ENCODE measurements around the gene CACNA2D1.

The CACNA2D1 gene

GRCh38 chr7:82330706-82331215, 112.8 kb downstream of the CACNA2D1 start:
- TF ChIP-seq POLR2AphosphoS5 (IDR thresholded peaks at IDR 0.05; ENCODE audit: low read depth, low read length), result no peak
- no peak for TF ChIP-seq FOXP2 (optimal IDR thresholded peaks at IDR 0.05; ENCODE audit: borderline replicate concordance, extremely low read depth, extremely low read length, insufficient read depth)
- no peak for TF ChIP-seq TAF1 (IDR thresholded peaks at IDR 0.05; ENCODE audit: borderline replicate concordance, insufficient read depth, low read length)
- TF ChIP-seq, protein P1, sequence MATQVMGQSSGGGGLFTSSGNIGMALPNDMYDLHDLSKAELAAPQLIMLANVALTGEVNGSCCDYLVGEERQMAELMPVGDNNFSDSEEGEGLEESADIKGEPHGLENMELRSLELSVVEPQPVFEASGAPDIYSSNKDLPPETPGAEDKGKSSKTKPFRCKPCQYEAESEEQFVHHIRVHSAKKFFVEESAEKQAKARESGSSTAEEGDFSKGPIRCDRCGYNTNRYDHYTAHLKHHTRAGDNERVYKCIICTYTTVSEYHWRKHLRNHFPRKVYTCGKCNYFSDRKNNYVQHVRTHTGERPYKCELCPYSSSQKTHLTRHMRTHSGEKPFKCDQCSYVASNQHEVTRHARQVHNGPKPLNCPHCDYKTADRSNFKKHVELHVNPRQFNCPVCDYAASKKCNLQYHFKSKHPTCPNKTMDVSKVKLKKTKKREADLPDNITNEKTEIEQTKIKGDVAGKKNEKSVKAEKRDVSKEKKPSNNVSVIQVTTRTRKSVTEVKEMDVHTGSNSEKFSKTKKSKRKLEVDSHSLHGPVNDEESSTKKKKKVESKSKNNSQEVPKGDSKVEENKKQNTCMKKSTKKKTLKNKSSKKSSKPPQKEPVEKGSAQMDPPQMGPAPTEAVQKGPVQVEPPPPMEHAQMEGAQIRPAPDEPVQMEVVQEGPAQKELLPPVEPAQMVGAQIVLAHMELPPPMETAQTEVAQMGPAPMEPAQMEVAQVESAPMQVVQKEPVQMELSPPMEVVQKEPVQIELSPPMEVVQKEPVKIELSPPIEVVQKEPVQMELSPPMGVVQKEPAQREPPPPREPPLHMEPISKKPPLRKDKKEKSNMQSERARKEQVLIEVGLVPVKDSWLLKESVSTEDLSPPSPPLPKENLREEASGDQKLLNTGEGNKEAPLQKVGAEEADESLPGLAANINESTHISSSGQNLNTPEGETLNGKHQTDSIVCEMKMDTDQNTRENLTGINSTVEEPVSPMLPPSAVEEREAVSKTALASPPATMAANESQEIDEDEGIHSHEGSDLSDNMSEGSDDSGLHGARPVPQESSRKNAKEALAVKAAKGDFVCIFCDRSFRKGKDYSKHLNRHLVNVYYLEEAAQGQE (IDR thresholded peaks at IDR 0.05; ENCODE audit: insufficient read depth in 1 of 2, low read depth in 2 of 2, low read length in 2 of 2), result no peak
- TF ChIP-seq SIN3A (IDR thresholded peaks at IDR 0.05; ENCODE audit: borderline replicate concordance, insufficient read depth, low read length), result no peak

- TF ChIP-seq FOXP2 (optimal IDR thresholded peaks at IDR 0.05; ENCODE audit: borderline replicate concordance, extremely low read depth, extremely low read length, insufficient read depth) (no peak), TAF1 (IDR thresholded peaks at IDR 0.05; ENCODE audit: borderline replicate concordance, insufficient read depth, low read length) (no peak), SIN3A (IDR thresholded peaks at IDR 0.05; ENCODE audit: borderline replicate concordance, insufficient read depth, low read length) (no peak), POLR2AphosphoS5 (IDR thresholded peaks at IDR 0.05; ENCODE audit: low read depth, low read length) (no peak)
- TF ChIP-seq, protein P1 (IDR thresholded peaks at IDR 0.05; ENCODE audit: insufficient read depth in 1 of 2, low read depth in 2 of 2, low read length in 2 of 2), result no peak
Measured at GRCh38 chr7:82327898-82328297, 115.7 kb downstream of the CACNA2D1 start.

- TF ChIP-seq SIN3A (IDR thresholded peaks at IDR 0.05; ENCODE audit: borderline replicate concordance, insufficient read depth, low read length), result no peak
Measured at GRCh38 chr7:82325416-82325815, 118.2 kb downstream of the CACNA2D1 start.

- no peak for TF ChIP-seq POLR2AphosphoS5 (IDR thresholded peaks at IDR 0.05; ENCODE audit: low read depth, low read length)
- no peak for TF ChIP-seq TAF1 (IDR thresholded peaks at IDR 0.05; ENCODE audit: borderline replicate concordance, insufficient read depth, low read length)
- TF ChIP-seq FOXP2 (optimal IDR thresholded peaks at IDR 0.05; ENCODE audit: borderline replicate concordance, extremely low read depth, extremely low read length, insufficient read depth), result no peak
- TF ChIP-seq SIN3A (IDR thresholded peaks at IDR 0.05; ENCODE audit: borderline replicate concordance, insufficient read depth, low read length), result no peak
- TF ChIP-seq, protein P1 (IDR thresholded peaks at IDR 0.05; ENCODE audit: insufficient read depth in 1 of 2, low read depth in 2 of 2, low read length in 2 of 2), result no peak
Measured at GRCh38 chr7:82323806-82324205, 119.8 kb downstream of the CACNA2D1 start.

- no peak for TF ChIP-seq SIN3A (IDR thresholded peaks at IDR 0.05; ENCODE audit: borderline replicate concordance, insufficient read depth, low read length)
- no peak for TF ChIP-seq TAF1 (IDR thresholded peaks at IDR 0.05; ENCODE audit: borderline replicate concordance, insufficient read depth, low read length)
- no peak for TF ChIP-seq POLR2AphosphoS5 (IDR thresholded peaks at IDR 0.05; ENCODE audit: low read depth, low read length)
- TF ChIP-seq FOXP2 (optimal IDR thresholded peaks at IDR 0.05; ENCODE audit: borderline replicate concordance, extremely low read depth, extremely low read length, insufficient read depth), result no peak
- TF ChIP-seq, protein P1 (IDR thresholded peaks at IDR 0.05; ENCODE audit: insufficient read depth in 1 of 2, low read depth in 2 of 2, low read length in 2 of 2), result no peak
Measured at GRCh38 chr7:82319674-82320118, 123.9 kb downstream of the CACNA2D1 start.
